Natural killer cell (primary cell): ENCODE data around the gene RNF223. TPM values are rescaled to one million over a fixed set of nuclear protein-coding genes. Genes with fewer than 3 reads are reported as not detected.

Source experiments
- ATAC-seq, 3 donors: fragments of 150-1000 bp in 2 of 3; fragments of 200-7000 bp in 1 of 3; cut with Tn5 transposase; 1 replicate in 1 of 3; 2 replicates in 2 of 3; pipeline ENCODE4 v1.10.0; 2021; ENCODE audit warnings: mild to moderate bottlenecking in 2 of 3, moderate library complexity in 2 of 3
- DNase-seq, 2 donors: peaks; one replicate each; pipeline versions ENCODE4 v3.0.0 to v3.0.0-alpha.2; 2013 to 2021; ENCODE audit warnings: mixed read lengths in 1 of 2
- H3K27ac ChIP-seq: one replicate; pipeline ENCODE4 v1.5.1; 2013; ENCODE audit warnings: mild to moderate bottlenecking, low read length
- H3K27me3 ChIP-seq: one replicate; pipeline ENCODE4 v1.6.1; 2013; ENCODE audit warnings: low read length; ENCODE audit not compliant: control insufficient read depth, insufficient read depth
- H3K36me3 ChIP-seq: one replicate; pipeline ENCODE4 v1.6.1; 2013; ENCODE audit warnings: low read length; ENCODE audit not compliant: control insufficient read depth, insufficient read depth
- H3K4me1 ChIP-seq: one replicate; pipeline ENCODE4 v1.6.1; 2013; ENCODE audit warnings: low read length; ENCODE audit not compliant: control insufficient read depth, insufficient read depth
- H3K4me3 ChIP-seq: one replicate; pipeline ENCODE4 v1.5.1; 2013; ENCODE audit warnings: low read length
- H3K9me3 ChIP-seq: one replicate; pipeline ENCODE4 v1.6.1; 2013; ENCODE audit warnings: low read length; ENCODE audit not compliant: control insufficient read depth, insufficient read depth
- H3K27ac Mint-ChIP-seq, 2 donors: one replicate each; pipeline ENCODE4 v1.8.0; 2022; ENCODE audit warnings: mild to moderate bottlenecking in 2 of 2, mixed read lengths in 2 of 2, moderate library complexity in 1 of 2
- H3K27me3 Mint-ChIP-seq, 2 donors: one replicate each; pipeline ENCODE4 v1.8.0; 2022; ENCODE audit warnings: low read depth in 2 of 2, mixed read lengths in 2 of 2
- H3K36me3 Mint-ChIP-seq: one replicate; pipeline ENCODE4 v1.8.0; 2022; ENCODE audit warnings: mixed read lengths
- H3K4me1 Mint-ChIP-seq, 2 donors: one replicate each; pipeline ENCODE4 v1.8.0; 2022; ENCODE audit warnings: mixed read lengths in 2 of 2
- H3K4me3 Mint-ChIP-seq: one replicate; pipeline ENCODE4 v1.8.0; 2022; ENCODE audit warnings: mild to moderate bottlenecking, moderate library complexity, mixed read lengths
- H3K9me3 Mint-ChIP-seq, 2 donors: one replicate each; pipeline ENCODE4 v1.8.0; 2022; ENCODE audit warnings: mixed read lengths in 2 of 2
- WGBS: methylation state at CpG from one replicate; pipeline ENCODE4 v1.1.7; 2013; ENCODE audit warnings: missing lambda C conversion rate; ENCODE audit not compliant: insufficient coverage; 5-methylcytosine and 5-hydroxymethylcytosine counted together
- intact Hi-C: fragments of 100-400 bp; cut with micrococcal nuclease; formaldehyde crosslinking; loops from one replicate; pipeline ENCODE4 v1.14.2; 2022
- total RNA-seq, 4 donors: library from RNA; stranded (reverse); fragments of 120-200 nt in 1 of 4; gene quantifications; one replicate each; pipeline versions ENCODE4 v1.2.3 to v1.2.4, GENCODE V29; 2013 to 2022
- TF ChIP-seq, protein P1 (sequence below): fragments of 200-600 bp; IDR thresholded peaks from one replicate; pipeline ENCODE4 v1.8.0; 2022; ENCODE audit warnings: antibody characterized with exemption

Gene RNF223
- total RNA-seq, 3 donors from 2014 or later (not counting 1 experiment from before 2014, with no cell fraction given): not detected

DNA sequence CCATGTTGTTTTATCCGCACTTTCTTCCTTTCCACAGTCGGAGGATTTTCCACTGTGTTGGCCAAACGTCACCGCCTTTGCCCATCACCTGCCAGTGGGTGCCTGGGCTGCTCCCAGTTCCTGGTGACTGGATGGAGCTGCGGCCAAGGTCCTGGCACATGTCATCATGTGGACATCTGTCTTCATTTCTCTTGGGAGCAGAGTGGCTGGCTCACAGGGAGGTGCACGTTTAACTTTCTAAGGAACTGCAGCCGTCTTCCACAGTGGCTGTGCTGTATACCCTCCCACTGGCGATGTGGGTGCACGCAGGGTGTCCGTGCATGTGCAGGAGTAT lies 19.5 kb upstream of the RNF223 start:
- Mint-ChIP-seq H3K36me3 (no peaks in the 10 kb centered on the region), H3K27ac (no peak overlapping the region), H3K4me3 (no peak overlapping the region), H3K9me3 (no peaks in the 10 kb centered on the region), H3K27me3 (no peaks in the 10 kb centered on the region), H3K4me1 (peaks cover 0 to 6% of the 10 kb centered on the region in 2 donors)
- TF ChIP-seq, protein P1, sequence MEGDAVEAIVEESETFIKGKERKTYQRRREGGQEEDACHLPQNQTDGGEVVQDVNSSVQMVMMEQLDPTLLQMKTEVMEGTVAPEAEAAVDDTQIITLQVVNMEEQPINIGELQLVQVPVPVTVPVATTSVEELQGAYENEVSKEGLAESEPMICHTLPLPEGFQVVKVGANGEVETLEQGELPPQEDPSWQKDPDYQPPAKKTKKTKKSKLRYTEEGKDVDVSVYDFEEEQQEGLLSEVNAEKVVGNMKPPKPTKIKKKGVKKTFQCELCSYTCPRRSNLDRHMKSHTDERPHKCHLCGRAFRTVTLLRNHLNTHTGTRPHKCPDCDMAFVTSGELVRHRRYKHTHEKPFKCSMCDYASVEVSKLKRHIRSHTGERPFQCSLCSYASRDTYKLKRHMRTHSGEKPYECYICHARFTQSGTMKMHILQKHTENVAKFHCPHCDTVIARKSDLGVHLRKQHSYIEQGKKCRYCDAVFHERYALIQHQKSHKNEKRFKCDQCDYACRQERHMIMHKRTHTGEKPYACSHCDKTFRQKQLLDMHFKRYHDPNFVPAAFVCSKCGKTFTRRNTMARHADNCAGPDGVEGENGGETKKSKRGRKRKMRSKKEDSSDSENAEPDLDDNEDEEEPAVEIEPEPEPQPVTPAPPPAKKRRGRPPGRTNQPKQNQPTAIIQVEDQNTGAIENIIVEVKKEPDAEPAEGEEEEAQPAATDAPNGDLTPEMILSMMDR: no peak
- no peak for DNase-seq
- H3K27me3 ChIP-seq: no peaks in the 10 kb centered on the region
- H3K27ac ChIP-seq: no peak overlapping the region
- WGBS: 93% methylated on average over 10 of the region's 10 CpGs
- no peak overlapping the region for H3K4me3 ChIP-seq
- H3K4me1 ChIP-seq: no peaks in the 10 kb centered on the region
- no peak for ATAC-seq
- intact Hi-C loops: no loop called here
- H3K9me3 ChIP-seq: no peaks in the 10 kb centered on the region
- H3K36me3 ChIP-seq: no peaks in the 10 kb centered on the region

DNA sequence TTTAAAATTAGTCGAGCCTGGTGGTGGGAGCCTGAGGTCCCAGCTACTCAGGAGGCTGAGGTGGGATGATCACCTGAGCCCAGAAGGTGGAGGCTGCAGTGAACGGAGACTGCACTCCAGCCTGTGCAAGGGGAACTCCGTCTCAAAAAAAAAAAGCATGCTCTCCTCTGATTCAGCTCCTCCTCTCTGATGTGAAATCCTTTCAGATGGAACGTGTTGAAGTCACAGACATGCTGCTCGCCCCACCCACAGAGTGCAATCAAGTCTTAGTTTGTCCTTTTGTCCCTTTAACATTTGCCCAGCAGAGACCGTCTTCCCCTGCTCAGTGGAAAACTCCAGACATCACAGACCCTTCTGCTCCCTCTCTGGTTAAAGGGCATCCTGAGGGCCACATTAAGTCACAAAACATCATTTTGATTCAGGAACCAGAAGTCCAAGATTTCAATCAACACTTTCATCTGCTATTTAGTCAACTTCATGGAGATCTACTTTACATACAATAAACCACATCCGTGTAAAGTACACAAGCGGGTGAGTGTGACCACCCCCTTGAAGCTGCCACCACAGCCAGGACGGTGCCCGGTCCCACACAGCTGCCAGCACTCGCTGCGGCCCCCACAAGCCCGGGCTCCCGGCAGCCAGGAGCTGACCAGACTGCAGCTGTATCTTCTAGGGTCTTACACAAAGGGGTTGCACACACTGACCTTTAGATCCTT lies 18.9 kb upstream of the RNF223 start:
- 85% methylated on average over 14 of the region's 14 CpGs for WGBS
- no peaks in the 10 kb centered on the region for H3K4me1 ChIP-seq
- Mint-ChIP-seq H3K9me3 (no peaks in the 10 kb centered on the region), H3K36me3 (no peaks in the 10 kb centered on the region), H3K4me3 (no peak overlapping the region), H3K27me3 (no peaks in the 10 kb centered on the region), H3K4me1 (peaks cover 0 to 6% of the 10 kb centered on the region in 2 donors), H3K27ac (no peak overlapping the region)
- no peak for ATAC-seq
- H3K4me3 ChIP-seq: no peak overlapping the region
- DNase-seq: no peak
- H3K27ac ChIP-seq: no peak overlapping the region
- H3K36me3 ChIP-seq: no peaks in the 10 kb centered on the region
- no peaks in the 10 kb centered on the region for H3K9me3 ChIP-seq
- TF ChIP-seq, protein P1: no peak
- intact Hi-C loops: no loop called here
- no peaks in the 10 kb centered on the region for H3K27me3 ChIP-seq

DNA sequence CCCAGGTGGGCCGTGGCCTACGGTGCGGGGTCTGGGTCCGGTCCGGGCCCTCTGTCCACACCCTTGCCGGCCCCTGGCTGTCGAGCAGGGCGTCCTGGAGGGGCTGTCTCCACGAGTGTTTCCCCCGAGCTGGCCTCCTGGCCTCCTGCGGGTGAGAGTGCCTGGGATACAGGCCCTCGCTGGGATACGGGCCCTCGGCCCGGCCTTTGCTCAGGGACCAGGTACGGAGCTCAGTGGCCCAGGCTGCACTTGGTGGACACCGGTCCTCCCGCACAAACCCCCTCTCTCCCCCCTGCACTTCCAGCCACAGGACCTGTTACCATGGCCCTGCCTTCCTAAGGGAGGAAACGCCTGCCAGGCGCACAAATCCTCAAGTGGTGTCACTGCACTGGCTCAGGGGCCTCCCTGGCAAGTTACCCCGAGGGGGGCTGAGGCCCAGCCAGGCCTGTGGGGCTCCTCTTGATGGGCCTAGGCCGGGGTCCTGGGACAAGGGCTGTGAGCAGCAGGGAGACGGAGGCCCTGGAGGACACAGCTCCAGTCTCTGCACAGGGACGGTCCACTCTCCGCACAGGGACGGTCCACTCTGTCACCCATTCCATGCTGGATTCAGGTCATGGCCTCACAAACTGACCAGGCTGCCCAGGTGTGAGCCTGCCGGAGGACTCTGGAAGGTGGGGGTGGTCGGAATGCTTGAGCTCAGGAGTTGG lies 18.2 kb upstream of the RNF223 start:
- H3K27ac Mint-ChIP-seq: no peak overlapping the region
- H3K9me3 ChIP-seq: no peaks in the 10 kb centered on the region
- TF ChIP-seq, protein P1: no peak
- H3K27me3 Mint-ChIP-seq: no peaks in the 10 kb centered on the region
- no peaks in the 10 kb centered on the region for H3K36me3 ChIP-seq
- H3K4me1 ChIP-seq: no peaks in the 10 kb centered on the region
- H3K4me1 Mint-ChIP-seq: peaks cover 0 to 6% of the 10 kb centered on the region in 2 donors
- ATAC-seq (no peak), DNase-seq (no peak)
- intact Hi-C loops: no loop called here
- WGBS: 93% methylated on average over 28 of the region's 28 CpGs
- no peaks in the 10 kb centered on the region for H3K27me3 ChIP-seq
- H3K4me3 ChIP-seq: no peak overlapping the region
- H3K27ac ChIP-seq: no peak overlapping the region
- H3K9me3 Mint-ChIP-seq: no peaks in the 10 kb centered on the region
- no peaks in the 10 kb centered on the region for H3K36me3 Mint-ChIP-seq
- H3K4me3 Mint-ChIP-seq: no peak overlapping the region
